Stimulated activated CD4-positive, alpha-beta T cell treated with anti-CD3 and anti-CD28 coated beads, Interleukin-1b, Interleukin-23, amount 100 ng/mL, for 24 hours (primary cell): ENCODE data around the gene EPAS1.

Experiments
- DNase-seq, 4 experiments: peaks; one replicate each; pipeline ENCODE4 v3.0.0-alpha.2; 2020; ENCODE audit warnings: low read depth in 4 of 4, low spot score in 1 of 4

Gene EPAS1

DNA sequence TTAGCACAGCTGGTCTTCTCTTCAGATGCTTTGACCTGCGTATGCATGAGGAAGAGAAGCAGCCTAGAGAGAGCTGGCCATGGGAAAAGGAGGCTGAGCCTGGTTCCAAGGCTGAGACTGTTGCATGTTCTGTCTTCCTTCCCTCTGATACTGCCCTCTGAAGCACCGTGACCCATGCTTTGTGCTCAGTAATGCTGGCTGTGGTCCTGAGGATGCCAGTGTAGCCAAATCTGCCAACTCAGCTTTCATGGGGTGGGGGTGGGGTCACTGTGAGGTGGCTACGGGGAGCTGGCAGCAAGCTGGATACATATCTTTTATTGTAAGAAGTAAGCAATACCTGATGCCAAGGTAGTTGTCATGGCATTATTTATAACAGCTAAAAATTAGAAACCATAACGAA is 41.5 kb downstream of the EPAS1 start:
- no peak for DNase-seq

DNA sequence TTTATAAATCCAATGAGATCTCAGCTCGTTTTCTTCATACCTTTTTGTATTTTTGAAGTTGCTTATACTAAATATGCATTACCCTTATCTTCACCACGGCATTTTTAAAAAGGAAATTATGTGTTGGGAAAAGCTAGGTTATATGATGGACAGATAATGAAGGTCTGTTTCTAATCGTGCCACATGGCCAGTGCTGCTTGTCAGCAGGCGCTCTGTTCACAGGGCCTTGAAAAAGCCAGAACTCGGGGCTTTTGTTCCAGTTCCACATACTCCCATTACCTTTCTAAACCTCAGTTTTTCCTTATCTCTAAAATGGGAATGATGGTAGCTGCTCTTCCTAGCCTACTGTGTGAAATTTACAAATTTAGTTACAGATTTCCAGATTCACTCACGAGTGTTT is 42.0 kb downstream of the EPAS1 start:
- DNase-seq = no peak

DNA sequence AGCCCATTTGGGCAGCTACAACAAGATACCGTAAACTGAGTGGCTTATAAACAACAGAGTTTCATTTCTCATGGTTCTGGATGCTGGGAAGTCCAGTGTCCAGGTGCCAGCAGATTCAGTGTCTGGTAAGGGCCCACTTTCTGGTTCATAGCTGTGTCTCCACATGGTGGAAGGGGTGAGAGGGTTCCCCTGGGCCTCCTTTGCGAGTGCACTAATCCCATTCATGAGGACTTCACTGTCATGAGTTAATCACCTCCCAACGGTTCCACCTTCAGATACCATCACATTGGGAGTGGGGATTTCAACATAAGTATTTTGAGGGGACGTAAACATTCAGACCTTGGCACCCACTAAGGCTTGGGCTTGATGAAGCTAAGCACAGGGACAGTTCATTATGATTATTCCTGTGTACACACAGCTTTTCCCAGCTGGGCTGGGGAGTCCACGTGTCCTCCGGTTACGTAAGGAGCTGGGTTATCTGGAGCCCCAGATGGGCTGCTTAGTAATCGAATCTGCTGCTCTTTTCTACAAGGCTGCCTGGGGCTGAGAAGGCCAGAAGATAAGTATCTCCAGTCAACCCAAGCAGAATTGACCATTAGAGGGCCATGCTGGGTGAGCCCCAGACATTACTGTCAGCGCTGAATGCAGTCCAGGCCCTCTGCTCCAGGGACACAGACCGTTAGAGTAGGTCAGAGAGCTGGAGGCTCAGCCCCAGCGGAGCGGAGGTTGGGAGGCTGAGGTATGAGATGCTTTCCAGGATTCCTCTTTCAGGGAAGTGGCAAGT is 42.7 kb downstream of the EPAS1 start:
- DNase-seq = no peak

DNA sequence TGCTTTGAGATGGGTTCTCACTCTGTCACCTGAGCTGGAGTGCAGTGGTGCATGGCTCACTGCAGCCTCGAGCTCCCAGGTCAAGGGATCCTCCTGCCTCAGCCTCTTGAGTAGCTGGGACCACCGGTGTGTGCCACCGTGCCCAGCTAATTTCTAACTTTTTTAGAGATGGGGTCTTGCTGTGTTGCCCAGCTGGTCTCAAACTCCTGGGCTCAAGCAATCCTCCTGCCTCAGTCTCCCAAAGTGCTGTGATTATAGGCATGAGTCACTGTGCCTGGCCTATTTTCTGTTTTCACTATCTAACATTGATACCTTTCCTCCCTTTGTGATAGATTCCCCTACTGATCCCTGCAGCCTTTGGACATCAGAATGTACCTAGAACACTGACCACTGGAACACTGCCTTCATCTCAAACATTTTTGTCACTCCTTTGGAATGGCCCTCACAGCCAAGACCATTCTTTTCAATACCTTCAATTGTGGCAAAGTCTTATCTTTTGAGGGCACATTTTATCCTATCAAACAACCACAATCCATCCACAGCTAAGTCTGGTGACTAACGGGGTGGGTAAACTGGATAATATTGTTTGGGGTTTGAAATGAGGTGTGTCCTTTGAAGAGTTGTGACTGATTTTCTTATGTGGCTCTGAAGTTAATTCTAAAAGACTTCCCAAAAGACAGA is 43.7 kb downstream of the EPAS1 start:
- DNase-seq = no peak

DNA sequence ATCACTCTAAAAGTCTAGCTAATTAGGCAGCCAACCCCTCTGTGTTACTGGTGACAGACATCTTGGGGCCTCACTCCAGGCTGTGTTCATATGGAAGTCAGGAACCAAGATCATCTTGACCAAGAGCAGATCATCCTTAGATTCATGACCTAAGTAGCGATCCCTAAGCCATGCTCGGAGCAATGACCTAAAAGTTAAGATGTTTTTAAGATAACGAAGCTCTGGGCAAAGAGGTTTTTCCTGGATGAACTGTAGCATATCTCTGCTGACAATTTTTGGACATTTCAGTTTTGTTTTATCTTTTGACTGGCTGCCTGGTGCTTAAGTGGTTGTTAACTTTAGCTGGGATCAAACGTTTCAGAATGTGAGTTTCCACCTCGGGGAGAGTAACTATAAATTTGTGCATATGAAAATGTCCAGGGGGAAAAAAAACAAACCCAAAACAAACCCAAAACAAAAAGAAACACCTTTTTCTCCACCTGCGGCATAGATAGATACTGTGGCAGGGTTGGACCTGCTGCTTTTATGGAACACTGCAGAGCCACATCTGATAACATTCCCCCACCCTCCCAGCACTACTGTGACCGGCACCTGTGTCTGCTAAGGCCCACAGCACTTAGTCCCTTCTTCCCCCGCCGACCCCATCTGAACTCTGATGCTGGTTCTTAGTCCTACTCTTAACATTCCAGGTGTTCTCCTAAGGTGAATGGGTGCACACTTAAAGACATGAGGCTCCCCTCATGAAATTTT is 45.5 kb downstream of the EPAS1 start:
- DNase-seq = no peak

DNA sequence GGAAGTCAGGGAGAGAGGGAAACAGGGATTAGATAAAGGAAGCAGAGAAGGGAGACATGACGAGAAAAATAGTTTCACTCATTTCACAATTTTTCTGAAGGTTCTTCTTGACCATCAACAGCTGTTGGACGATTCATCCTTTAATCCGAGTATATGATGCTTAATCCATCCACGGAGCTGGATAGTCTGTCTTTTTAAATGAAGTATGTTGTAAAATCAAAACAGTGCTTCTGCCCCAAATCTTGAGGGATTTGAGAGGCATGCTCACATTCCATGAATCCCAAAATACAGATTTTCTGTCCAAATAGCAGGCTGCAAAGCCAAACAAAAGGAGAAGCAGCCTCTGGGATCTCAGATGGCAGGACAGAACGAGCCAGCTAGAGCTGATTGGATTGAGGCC is 47.5 kb downstream of the EPAS1 start:
- DNase-seq = no peak

DNA sequence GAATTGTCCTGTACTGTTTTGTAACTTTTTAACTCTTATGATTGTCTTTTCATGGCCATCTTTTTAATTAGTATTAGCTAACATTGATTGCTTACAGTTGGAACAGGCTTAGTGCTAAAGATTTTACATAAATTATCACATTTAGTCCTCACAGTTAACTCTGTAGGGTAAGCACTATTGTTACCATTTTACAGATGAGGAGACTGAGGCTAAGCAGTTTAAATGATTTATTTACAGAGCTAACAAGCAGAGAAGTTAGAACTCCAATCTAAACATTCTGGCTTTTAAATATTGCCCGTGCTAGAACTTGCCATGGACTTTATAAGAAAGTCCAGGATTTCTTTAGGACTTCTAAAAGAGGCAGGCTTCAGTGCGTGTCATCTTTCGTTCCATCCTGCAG is 48.6 kb downstream of the EPAS1 start:
- no peak for DNase-seq

DNA sequence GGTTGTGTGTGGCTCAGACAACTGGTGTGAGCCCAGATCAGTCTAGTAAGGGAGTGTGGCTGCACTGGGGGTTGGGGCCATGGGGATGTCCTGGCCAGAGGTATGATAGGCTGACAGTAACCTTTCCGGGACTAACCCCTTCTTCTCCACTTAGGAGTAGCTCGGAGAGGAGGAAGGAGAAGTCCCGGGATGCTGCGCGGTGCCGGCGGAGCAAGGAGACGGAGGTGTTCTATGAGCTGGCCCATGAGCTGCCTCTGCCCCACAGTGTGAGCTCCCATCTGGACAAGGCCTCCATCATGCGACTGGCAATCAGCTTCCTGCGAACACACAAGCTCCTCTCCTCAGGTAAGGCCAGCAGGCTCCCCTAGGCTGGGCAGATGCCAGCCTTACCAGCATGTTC is 49.5 kb downstream of the EPAS1 start:
- no peak for DNase-seq

DNA sequence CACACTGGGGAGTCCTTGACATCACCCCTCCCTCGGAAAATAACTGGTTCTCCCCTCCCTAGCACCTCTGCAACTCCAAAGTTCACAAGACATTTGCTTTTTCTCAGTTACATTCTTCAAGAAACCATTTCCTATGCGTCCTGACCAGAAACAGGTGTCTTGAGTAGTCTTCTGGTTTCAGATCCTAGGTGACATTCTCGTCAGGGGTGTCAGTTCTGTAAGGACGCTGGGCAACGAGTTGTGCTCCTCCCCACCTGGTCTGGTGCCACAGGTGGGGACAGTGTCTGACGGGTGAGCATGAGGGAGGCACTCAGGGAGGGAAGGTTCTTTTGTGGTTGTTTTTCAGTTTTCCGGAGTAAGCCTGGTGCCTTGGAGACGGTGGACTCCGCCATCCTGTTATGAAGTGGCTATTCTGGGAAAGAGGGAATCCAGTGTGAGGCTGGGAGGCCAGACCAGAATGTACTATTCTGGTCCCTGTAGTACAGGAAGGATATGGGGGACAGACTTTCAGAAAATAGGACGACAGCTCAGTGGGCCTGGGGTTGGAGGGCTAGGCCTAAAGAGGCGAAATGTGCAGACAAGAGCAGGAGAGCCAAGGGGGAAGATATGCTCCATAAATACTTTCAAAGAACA is 50.6 kb downstream of the EPAS1 start:
- no peak for DNase-seq

DNA sequence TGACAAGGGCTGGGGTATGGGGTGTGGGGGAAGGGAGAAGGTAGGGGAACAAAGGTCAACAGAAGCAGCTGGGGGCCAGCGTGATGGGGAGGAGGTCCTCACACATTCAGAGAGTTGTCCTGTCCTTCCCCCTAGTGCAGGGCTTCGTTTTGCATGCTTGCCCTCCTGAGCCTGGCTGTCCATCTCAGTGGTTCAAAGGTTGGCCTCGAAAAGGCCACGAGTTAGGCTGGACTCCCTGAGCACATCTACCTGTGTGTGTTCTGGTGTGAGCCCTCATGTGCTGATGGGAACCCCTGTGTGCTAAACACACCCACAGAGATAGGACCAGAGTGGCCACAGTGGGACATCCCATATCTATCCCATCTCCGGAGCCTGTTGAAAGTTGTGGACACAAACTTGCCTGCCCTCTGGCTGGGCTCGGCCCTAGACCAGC is 51.9 kb downstream of the EPAS1 start:
- DNase-seq = no peak

DNA sequence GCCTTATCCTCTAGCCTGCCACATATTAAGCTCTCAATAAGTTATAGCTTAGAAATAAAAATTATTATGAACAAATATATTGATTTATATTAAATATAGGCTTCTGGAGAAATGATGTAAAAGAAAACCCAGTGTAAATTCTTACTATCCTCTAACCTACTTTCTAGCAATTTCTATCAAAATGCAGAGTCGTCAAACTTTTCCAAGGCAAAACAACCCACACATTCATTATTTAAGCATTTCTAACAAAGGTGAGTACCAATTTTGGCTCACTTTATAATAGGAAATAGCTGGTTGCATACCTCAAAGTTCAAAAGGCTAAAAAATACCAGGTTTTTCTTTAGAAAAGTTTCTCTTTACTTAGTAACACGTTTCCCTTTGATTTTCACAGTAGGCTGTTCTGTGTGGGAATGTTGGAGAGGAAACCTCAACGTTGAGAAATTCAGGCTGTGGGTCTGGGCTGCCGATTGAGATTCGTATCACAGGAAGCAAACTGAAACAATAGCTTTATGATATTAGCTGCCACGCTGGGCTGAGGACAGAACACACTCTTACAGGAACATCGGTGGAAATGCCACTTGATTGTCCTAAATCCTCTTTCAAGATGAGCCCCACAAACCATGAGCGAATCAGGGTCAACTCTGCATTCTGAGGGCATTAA is 53.0 kb downstream of the EPAS1 start:
- DNase-seq = no peak

DNA sequence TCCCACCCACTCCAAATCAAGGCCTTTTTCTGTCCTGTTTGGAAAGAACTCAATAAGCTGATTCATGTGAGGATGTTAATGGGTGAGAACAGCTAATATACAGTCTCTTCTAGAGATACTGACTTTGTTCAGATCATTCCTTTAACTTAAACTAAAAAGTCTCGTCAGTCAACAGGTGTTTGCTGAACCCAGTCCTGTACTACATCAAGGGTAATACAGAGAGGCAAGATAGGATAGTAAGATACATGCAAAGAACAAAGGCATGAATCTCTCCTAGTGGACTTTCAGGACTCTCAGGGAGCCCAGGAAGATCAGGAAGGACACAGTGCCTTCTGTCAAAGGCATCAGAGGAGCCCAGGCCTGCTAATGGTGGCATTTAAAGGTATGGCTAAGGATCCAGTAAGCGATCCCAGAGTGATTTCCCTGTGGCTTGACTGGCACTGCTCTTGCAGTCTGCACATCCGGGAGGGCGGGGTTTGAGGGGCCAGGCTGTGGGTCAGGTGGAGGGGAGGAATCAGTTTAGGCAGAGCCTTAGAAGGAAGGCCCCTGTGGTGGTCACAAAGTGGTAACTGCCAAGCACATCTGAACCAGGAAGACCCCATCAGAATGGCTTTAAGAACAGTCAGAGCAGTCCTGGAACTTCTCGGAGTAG is 54.0 kb downstream of the EPAS1 start:
- DNase-seq = peak in 1 of 4 experiments; percentile 21

DNA sequence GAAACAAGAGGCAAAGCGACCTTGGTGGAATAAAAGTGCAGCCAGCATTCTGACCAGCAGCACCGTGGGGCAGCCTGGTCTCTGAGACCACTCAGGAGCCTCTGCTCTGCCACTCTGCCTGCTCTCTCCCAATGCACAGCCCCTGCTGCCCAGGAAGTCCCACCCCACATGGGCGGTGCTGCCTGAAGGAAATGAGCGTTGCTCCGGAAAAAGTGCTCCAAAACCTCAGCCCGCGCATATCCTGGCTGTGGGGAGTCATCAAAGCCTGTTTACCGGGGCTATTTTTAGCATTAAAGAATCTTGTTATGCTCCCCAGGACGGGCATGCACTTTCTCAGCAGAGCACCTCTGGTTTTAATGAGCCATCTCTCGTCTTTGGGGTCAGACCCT is 54.5 kb downstream of the EPAS1 start:
- DNase-seq = peak; percentile 16 to 68 (median 46)

DNA sequence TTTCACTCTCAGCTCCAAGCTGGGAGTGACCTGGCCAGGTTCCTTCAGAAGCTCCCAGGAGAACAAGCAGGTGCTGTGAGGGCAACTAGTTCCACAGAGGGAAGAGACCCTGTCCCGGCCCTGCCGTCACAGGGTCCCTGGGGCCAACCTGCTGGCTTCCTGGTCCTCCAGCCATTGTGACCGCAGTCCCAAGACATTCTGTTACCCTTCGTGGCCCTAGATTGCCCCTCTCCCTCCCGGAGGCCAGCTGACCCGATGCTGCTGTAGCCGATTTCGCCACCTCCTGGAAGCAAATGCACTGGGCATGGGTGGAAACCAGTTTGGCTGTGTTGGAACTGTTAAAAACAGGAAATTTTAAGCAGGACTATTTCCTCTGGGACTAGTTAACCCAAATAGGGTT is 55.4 kb downstream of the EPAS1 start:
- no peak for DNase-seq

DNA sequence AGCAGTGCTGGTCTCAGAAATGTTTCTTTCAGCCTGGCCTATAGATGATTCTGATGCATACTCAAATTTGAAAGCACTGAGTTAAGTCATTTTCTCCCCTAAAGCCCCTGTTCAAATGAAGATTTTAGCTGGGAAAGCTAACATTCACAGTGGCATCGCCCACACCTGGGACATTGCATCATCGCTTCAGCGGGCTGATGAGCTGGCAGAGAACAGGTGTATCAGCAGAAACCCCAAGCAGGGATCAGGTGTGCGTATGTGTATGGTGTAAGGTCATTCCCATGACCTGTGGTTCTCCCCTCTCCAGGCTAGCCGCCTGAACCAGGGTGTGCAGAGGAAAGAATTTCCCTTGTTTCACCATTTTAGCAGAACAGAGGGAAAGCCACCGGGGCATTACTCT is 56.3 kb downstream of the EPAS1 start:
- no peak for DNase-seq

DNA sequence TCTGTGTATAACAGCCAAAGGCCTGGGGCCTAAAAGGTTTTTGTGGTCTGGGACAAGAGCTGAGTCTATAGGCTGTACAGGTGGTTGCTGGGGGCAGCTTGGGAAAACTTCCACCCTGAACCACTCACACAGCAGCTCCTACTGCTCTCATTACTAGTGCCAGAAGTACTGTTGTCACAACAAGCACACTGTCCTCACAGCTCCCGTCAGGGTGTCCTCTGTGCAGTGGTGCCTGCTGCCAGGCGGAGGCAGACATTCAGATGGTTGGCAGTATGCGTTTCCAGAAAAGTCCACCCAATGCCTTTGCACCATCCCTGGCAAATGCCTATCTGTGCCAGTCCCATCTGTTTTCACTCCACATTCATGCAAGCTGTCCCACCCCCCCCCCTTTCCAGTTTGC is 58.5 kb downstream of the EPAS1 start:
- no peak for DNase-seq

DNA sequence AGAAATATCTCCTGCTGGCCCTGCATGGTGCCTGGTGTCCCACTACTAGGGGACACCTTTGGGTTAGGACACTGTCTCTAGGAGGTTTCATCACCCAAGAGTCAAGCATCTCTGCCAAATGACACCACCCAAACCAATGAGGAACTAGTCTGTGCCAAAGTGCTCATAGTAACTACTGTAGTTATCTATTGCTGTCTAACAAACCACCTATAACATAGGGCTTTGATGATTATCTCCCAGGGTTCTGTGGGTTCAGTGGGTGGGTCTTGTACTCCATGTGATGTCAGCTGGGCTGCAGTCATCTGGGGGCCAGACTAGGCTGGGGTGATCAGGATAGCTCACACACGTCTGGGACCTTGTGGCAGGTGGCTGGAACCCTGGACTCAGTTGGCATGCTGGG is 59.8 kb downstream of the EPAS1 start:
- DNase-seq = no peak

DNA sequence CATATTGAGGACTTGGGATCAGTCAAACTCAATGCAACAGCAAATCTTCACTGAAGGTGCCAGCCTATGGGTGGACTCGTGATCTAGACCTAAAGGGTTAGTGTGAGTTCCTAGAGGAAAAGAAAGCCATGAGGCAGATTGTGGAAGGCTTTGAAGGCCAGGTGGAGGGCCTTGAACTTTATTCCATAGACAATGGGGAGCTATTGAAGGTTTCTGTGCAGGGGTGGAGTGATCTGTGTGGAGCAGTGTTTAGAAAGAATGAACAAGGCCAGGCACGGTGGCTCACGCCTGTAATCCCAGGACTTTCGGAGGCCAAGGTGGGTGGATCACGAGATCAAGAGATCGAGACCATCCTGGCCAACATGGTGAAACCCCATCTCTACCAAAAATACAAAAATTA is 61.5 kb downstream of the EPAS1 start:
- no peak for DNase-seq

DNA sequence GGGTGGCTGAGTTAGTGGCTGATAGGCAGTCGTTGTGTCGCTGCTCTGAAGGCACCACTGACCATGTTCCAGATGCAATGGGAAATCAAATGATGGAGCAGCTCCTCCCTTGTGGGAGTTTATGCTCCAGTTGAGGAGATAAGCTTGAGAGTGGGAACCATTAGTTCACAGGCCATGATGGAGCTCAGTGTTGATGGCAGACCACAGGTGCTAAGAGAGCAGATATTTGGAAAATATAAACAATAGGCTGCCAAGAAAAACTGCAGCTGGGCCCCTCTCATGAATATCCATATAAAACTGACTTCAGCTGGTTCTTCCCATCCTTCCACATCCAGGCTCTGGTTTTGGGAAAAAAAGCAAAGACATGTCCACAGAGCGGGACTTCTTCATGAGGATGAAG is 63.1 kb downstream of the EPAS1 start:
- DNase-seq = no peak

DNA sequence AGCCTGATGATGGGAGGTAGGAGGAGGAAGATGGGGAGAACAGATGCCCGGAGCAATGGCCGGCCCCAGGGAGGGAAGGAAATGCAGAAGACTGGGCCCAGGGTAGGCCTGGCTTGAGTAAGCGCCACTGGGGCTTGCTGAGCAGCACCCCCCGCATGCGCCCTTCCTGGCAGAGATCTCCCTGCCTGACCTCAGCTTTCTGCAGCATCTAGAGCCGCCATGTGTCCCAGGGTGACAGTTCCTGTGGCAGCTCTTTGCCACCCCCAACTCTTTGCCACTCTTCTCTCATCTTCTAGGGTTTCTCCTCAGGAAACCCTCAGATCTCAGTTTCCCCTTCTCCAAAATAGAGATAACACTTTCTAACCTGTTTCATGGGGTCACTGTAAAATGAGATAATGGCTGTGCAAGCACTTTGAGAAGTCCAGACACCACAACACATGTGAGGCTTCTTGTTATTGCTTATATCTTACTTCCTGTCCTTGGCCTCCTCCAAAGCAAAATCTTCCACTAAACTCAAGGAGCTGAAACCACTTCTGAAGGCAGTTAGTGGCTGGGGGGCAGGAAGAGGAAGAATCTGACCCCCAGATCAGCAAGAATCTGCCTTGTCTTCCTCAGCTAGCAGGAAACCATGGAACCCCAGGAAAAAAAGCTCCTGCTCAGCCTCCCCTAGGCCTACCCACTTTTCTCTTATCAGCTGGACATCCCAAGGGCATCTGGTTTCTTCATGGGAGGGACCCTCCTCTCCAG is 64.9 kb downstream of the EPAS1 start:
- DNase-seq = no peak
